Thyroid gland (tissue), 4 donors: Measurements from ENCODE around the gene ADAP1. TPM values are rescaled to one million over a fixed set of nuclear protein-coding genes. Genes with fewer than 3 reads are reported as not detected.

Experiments
- DNase-seq, 2 donors: peaks; one replicate each; pipeline ENCODE4 v3.0.0-alpha.2; 2019
- H3K27ac ChIP-seq, 3 donors: fragments of 200-600 bp; sonication (generic); 1 replicate in 2 of 3; 2 replicates in 1 of 3; pipeline ENCODE4 v1.5.1; 2016 to 2019; ENCODE audit warnings: mild to moderate bottlenecking in 1 of 3, moderate library complexity in 1 of 3
- H3K27me3 ChIP-seq: fragments of 200-600 bp; sonication (generic); one replicate; pipeline ENCODE4 v1.5.1; 2019
- H3K36me3 ChIP-seq, 2 donors: fragments of 200-600 bp; sonication (generic); one replicate each; pipeline ENCODE4 v1.5.1; 2016 to 2019
- H3K4me1 ChIP-seq, 2 donors: fragments of 200-600 bp; sonication (generic); one replicate each; pipeline ENCODE4 v1.5.1; 2017 to 2019
- H3K4me3 ChIP-seq, 3 donors: fragments of 200-600 bp; sonication (generic); replicated peaks in 1 of 3; 1 replicate in 2 of 3; 2 replicates in 1 of 3; pipeline ENCODE4 v1.5.1; 2016; ENCODE audit warnings: mild to moderate bottlenecking in 1 of 3
- H3K9me3 ChIP-seq: fragments of 200-600 bp; sonication (generic); one replicate; pipeline ENCODE4 v1.5.1; 2017
- POLR2A ChIP-seq, 2 donors: fragments of 450-650 bp; IDR thresholded peaks; one replicate each; pipeline ENCODE4 v1.6.1; 2017; ENCODE audit warnings: antibody characterized with exemption in 2 of 2, mild to moderate bottlenecking in 2 of 2, moderate library complexity in 1 of 2
- WGBS, 2 donors: methylation state at CpG; one replicate each; pipeline ENCODE4 v1.1.5; 2017; 5-methylcytosine and 5-hydroxymethylcytosine counted together
- intact Hi-C: fragments of 100-400 bp; cut with DNase I; formaldehyde crosslinking; loops from one replicate; pipeline ENCODE4 v1.15.1; 2023
- total RNA-seq, 4 donors: library from RNA; depleted of rRNA; stranded (reverse); fragments of >200 nt; gene quantifications; one replicate each; pipeline ENCODE4 v1.2.3, GENCODE V29; 2016
- TF ChIP-seq, protein P1 (sequence below), 6 experiments: fragments of 200-600 bp in 3 of 6; fragments of 450-650 bp in 3 of 6; sonication (generic) in 3 of 6; IDR thresholded peaks; one replicate each; pipeline ENCODE4 v1.5.1; 2016 to 2019; ENCODE audit warnings: antibody characterized with exemption in 6 of 6, mild to moderate bottlenecking in 2 of 6, inconsistent platforms in 1 of 6, moderate library complexity in 1 of 6

The ADAP1 gene
- total RNA-seq, 4 donors from 2014 or later: 11.7 to 29.9 (median 23.4) TPM

DNA sequence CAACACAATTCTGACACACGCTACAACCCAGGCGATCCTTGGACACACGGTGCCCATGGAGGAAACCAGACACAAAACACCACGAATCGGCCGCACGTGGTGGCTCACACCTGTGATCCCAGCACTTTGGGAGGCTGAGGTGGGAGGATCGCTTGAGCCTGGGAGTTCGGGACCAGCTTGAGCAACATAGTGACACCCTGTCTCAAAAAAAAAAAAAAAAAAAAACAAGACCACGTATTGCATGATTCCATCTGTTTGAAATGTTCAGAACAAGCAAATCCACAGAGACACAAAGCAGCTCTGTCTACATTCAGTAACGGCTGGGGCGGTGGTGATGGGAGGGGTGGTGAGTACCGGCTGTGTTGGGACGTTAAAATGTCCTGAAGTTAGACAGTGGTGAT is 25.2 kb downstream of the ADAP1 start:
- intact Hi-C loops: no loop called here
- TF ChIP-seq, protein P1, sequence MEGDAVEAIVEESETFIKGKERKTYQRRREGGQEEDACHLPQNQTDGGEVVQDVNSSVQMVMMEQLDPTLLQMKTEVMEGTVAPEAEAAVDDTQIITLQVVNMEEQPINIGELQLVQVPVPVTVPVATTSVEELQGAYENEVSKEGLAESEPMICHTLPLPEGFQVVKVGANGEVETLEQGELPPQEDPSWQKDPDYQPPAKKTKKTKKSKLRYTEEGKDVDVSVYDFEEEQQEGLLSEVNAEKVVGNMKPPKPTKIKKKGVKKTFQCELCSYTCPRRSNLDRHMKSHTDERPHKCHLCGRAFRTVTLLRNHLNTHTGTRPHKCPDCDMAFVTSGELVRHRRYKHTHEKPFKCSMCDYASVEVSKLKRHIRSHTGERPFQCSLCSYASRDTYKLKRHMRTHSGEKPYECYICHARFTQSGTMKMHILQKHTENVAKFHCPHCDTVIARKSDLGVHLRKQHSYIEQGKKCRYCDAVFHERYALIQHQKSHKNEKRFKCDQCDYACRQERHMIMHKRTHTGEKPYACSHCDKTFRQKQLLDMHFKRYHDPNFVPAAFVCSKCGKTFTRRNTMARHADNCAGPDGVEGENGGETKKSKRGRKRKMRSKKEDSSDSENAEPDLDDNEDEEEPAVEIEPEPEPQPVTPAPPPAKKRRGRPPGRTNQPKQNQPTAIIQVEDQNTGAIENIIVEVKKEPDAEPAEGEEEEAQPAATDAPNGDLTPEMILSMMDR (IDR thresholded peaks at IDR 0.05): no peak
- TF ChIP-seq POLR2A (IDR thresholded peaks at IDR 0.05): no peak
- WGBS, 2 donors: 91 to 92% methylated on average over 14 of the region's 14 CpGs

DNA sequence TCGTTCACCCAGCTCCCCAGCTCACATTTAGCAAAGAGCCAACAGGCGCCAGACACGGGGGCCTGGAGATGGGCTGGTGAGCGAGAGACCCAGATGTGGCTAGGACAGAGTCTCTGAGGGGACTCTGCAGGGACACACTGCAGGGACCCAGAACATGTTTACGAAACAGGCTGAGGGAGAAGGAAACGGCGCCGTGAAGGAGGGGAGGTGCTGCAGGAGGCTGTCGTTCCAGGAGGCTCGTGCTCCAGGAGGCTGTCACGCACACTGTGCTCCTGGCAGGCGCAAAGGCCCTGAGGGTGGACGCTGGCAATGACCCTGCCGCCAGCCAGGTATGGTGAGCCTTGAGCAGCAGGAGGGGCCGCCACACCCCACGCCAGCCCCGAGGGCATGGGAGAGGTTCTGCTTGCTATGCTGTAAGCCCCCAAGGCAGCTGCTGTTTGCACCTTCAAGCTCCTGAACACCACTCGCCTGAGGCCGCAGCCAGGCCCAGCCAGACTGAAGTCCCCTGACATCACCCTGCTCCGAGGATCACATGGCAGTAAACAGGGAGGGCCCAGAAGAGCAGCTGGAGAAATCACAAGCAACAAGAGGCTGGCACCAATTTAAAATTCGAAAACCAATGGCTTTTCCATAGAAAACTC is 27.3 kb downstream of the ADAP1 start:
- Histone ChIP-seq H3K36me3 (no peaks in the 10 kb centered on the region), H3K4me1 (no peaks in the 10 kb centered on the region), H3K4me3 (no peak overlapping the region), H3K9me3 (no peaks in the 10 kb centered on the region), H3K27me3 (no peaks in the 10 kb centered on the region), H3K27ac (no peak overlapping the region)
- intact Hi-C loops: no loop called here
- peak in 1 of 2 donors; percentile 0 for DNase-seq
- TF ChIP-seq POLR2A (IDR thresholded peaks at IDR 0.05): no peak
- TF ChIP-seq, protein P1 (IDR thresholded peaks at IDR 0.05): no peak
- 78 to 86% methylated on average over 14 to 21 of the region's 21 CpGs for WGBS, 2 donors

More for the DNA sequence above, 25.2 kb downstream of the ADAP1 start:
- H3K9me3 ChIP-seq: no peaks in the 10 kb centered on the region
- DNase-seq: peak in 1 of 2 donors; percentile 0
- no peaks in the 10 kb centered on the region for H3K27me3 ChIP-seq
- H3K4me3 ChIP-seq: no peak overlapping the region
- H3K4me1 ChIP-seq: no peaks in the 10 kb centered on the region
- no peaks in the 10 kb centered on the region for H3K36me3 ChIP-seq
- no peak overlapping the region for H3K27ac ChIP-seq

DNA sequence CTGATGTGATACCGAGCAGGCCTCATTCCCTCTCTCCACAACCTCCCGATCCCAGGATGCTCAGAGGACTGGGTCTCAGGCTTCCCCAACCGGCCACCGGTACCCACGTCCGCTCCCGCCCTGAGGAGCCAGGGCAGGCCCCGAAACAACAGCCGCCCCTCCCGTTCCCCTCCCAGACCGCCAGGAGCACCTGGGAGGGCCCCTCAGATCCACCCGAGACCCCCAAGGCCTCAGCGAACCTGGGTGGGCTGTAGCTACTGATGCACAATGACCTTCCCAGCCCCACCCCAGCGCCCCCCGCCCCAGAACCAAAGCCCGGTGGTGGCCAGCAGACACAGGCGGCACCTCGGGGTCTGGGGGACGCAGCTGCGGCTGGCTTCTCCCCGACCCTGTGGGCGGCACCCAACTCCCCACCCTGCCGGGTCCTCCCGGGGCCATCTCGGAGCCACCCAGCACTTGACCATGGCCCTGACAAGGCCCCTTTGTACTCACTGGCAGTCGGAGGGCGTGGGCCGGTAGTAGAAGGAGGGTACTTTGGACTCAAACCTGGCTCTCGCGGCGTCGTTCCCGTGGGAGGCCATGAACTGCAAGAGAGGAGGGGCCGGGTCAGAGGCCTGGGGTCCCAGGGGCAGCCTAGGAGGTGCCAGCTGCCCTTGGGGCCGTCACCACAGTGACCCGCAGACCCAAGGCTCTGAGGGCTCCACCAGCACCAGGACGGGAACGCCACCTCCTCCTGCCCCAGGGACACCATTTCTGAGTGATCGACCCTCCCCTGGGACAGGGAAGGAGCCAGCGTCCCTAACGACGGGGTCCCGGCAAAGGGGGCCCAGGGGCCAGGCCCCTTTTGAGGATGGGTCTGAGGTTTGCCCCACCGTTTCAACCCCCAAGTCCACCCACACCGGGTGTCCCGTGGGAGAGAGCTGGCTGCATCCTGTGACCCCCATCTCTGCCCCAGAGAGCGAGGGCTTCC is 28.1 kb downstream of the ADAP1 start:
- Histone ChIP-seq H3K4me1 (no peaks in the 10 kb centered on the region), H3K36me3 (no peaks in the 10 kb centered on the region), H3K9me3 (no peaks in the 10 kb centered on the region), H3K27ac (no peak overlapping the region), H3K4me3 (no peak overlapping the region), H3K27me3 (no peaks in the 10 kb centered on the region)
- intact Hi-C loops: no loop called here
- no peak for TF ChIP-seq POLR2A (IDR thresholded peaks at IDR 0.05)
- TF ChIP-seq, protein P1 (IDR thresholded peaks at IDR 0.05): no peak
- DNase-seq: peak in 1 of 2 donors; percentile 0
- 84 to 90% methylated on average over 7 to 34 of the region's 47 CpGs for WGBS, 2 donors

DNA sequence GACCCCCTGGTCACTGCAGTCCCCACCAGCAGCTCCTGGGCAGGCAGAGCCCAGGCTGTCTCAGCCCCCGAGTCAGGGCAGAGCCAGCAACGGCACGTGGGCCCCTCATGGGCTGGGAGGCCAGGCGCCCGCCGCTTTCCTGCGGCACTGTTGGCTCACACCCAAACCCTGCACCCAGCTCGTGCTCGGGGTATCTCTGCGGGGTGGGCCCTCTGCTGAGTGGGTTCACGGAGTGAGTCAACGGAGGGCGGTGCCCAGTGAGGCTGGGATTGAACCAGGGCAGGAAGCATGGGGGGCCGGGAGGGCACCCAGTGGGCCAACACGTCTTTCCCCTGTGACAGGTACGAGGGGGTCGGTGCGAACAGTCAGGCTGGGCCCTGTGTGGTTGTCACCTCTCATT is 28.9 kb downstream of the ADAP1 start:
- WGBS, 2 donors: 74 to 87% methylated on average over 13 to 18 of the region's 18 CpGs
- intact Hi-C loops: no loop called here
- DNase-seq: peak in 1 of 2 donors; percentile 8
- TF ChIP-seq, protein P1 (IDR thresholded peaks at IDR 0.05): no peak
- TF ChIP-seq POLR2A (IDR thresholded peaks at IDR 0.05): no peak
- Histone ChIP-seq H3K4me3 (no peak overlapping the region), H3K27me3 (no peaks in the 10 kb centered on the region), H3K27ac (no peak overlapping the region), H3K9me3 (no peaks in the 10 kb centered on the region), H3K4me1 (no peaks in the 10 kb centered on the region), H3K36me3 (no peaks in the 10 kb centered on the region)
